Activated T-helper 2 cell treated with anti-CD3 and anti-CD28 coated beads, Interferon-gamma antibody, Interleukin-2, Interleukin-4, amounts not matched to agents 10 μg/mL and 5 μg/mL and 100 μg/mL, durations not matched to agents 14 hours and 24 hours and 36 hours (primary cell): Measurements from ENCODE around the gene HMCN2. TPM values are rescaled to one million over a fixed set of nuclear protein-coding genes. Genes with fewer than 3 reads are reported as not detected.

Experiments
- DNase-seq: peaks from one replicate; pipeline ENCODE4 v3.0.0; 2021; ENCODE audit warnings: low spot score
- H3K27ac Mint-ChIP-seq: one replicate; pipeline ENCODE4 v1.8.0; 2021; ENCODE audit warnings: mixed read lengths
- H3K27me3 Mint-ChIP-seq: one replicate; pipeline ENCODE4 v1.8.0; 2021; ENCODE audit warnings: low read depth, mixed read lengths
- H3K36me3 Mint-ChIP-seq: one replicate; pipeline ENCODE4 v1.8.0; 2021; ENCODE audit warnings: low read depth, mixed read lengths
- H3K4me1 Mint-ChIP-seq: one replicate; pipeline ENCODE4 v1.8.0; 2021; ENCODE audit warnings: low read depth, mixed read lengths
- H3K4me3 Mint-ChIP-seq: one replicate; pipeline ENCODE4 v1.8.0; 2021; ENCODE audit warnings: low read depth, mild to moderate bottlenecking, moderate library complexity, mixed read lengths
- H3K9me3 Mint-ChIP-seq: one replicate; pipeline ENCODE4 v1.8.0; 2021; ENCODE audit warnings: mixed read lengths
- intact Hi-C: fragments of 100-400 bp; cut with micrococcal nuclease; formaldehyde crosslinking; loops from one replicate; pipeline ENCODE4 v1.15.1; 2023
- total RNA-seq: library from RNA; stranded (reverse); gene quantifications from 2 replicates; pipeline ENCODE4 v1.2.3, GENCODE V29; 2022

HMCN2 gene
- total RNA-seq, 1 donor from 2014 or later = not detected

DNA sequence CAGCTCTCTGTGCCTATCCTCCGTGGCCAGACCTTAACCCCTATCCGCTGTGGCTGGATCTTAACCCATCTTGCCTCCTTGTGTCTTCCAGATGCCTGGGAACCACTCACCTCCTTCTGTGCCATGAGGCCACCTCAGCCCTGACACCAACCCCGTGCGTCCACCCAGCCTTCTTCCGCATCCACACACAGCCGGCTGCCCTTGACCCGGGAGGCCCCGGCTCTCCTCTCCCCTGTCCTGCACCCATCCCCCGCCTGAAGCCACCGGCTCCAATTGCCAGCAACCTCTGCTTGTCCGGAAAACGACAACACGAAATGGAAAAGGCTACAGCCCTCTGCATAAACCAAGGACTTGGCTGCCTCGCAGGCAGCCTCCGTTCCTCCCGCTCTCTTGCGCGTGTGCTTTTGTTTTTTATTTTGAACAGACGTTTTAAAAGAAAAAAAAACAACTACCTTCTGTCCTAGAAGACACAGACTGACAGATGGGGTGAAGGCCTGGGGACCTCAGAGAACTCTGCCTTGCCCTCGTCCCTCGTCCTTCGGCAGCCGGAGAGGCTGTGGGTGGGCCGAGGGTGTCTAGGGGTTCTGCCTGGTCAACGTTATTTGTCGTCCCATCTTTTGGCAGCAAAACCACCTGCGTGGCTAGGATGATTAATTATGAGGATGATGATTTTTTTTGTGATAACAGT, 32.5 kb upstream of the HMCN2 start:
- H3K27ac Mint-ChIP-seq = no peak overlapping the region
- intact Hi-C loops = no loop called here
- DNase-seq = no peak

DNA sequence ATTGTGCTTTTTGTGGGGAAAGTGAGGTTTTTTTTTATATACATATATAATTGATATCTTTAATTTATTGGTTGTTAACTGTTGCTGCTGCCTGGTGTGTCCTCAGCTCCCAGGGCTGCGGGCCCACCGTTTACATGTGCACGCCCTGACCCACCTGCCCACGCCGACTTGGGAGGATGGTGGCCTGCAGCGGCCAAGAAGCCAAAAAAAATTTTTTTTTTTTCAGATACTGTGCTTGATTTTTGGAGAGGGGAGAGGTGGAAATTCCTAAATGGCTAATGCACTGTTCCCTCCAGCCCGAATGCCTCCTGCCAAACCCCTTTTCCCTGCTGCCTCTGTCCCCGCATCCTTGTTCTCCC, 32.0 kb upstream of the HMCN2 start:
- H3K27me3 Mint-ChIP-seq = no peaks in the 10 kb centered on the region
- no peak for DNase-seq
- H3K27ac Mint-ChIP-seq = no peak overlapping the region
- H3K9me3 Mint-ChIP-seq = no peaks in the 10 kb centered on the region
- no peaks in the 10 kb centered on the region for H3K36me3 Mint-ChIP-seq
- H3K4me3 Mint-ChIP-seq = no peak overlapping the region
- peaks cover 4% of the 10 kb centered on the region for H3K4me1 Mint-ChIP-seq
- intact Hi-C loops = no loop called here

More for the DNA sequence above, 32.5 kb upstream of the HMCN2 start:
- H3K4me3 Mint-ChIP-seq = no peak overlapping the region
- H3K4me1 Mint-ChIP-seq = peaks cover 4% of the 10 kb centered on the region
- H3K27me3 Mint-ChIP-seq = no peaks in the 10 kb centered on the region
- H3K36me3 Mint-ChIP-seq = no peaks in the 10 kb centered on the region
- no peaks in the 10 kb centered on the region for H3K9me3 Mint-ChIP-seq

DNA sequence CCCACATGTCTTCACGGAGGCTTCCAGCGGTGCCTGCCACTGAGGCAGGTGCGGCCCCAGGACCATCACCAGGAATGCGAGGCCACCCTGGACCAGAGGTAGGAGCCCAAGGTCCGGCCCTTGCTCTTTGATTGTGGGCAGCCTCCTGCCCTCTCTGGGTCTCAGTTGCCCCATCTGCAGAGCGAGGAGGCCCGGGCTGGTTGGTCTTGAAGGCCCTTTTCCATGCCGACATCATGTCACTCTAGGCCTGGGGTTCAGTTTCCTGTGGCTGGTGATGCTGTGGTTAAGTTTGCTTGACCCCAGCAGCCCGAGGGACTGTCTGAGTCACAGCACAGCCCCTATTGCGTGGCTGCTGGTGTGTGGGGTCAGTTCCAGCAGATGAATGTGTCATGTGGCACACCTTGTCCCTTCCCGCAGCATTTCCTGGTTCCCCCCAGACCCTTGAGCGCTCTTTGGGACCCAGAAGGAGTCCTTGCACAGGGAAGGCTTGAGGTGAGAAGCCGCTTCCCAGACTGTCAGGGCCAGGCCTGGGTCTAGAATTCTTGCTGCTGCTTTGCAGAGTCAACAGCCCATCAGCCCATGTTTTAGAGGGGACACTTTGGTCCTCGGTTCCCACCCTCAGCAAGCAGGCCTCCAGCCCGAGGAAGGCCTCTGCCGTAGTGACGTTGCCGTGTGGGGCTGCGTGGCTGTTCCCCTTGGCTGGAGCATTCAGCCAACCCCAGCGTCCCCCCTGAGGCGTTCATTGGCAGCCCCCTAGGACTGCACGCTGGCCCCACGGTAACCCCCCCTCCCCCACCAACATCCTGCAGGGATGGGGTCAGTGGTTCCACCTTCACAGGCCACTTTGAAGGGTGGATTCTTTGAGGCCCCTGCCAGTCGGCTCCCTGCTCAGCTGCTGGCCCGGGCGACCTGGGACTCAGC, 31.0 kb upstream of the HMCN2 start:
- intact Hi-C loops = loop anchor here (5.0 kb wide), 1 partner anchor 107 kb away; no protein-coding TSS in a partner anchor
- Mint-ChIP-seq H3K4me1 (peaks cover 7% of the 10 kb centered on the region), H3K9me3 (no peaks in the 10 kb centered on the region), H3K27me3 (peaks cover 2% of the 10 kb centered on the region), H3K36me3 (no peaks in the 10 kb centered on the region), H3K4me3 (no peak overlapping the region), H3K27ac (no peak overlapping the region)
- no peak for DNase-seq

DNA sequence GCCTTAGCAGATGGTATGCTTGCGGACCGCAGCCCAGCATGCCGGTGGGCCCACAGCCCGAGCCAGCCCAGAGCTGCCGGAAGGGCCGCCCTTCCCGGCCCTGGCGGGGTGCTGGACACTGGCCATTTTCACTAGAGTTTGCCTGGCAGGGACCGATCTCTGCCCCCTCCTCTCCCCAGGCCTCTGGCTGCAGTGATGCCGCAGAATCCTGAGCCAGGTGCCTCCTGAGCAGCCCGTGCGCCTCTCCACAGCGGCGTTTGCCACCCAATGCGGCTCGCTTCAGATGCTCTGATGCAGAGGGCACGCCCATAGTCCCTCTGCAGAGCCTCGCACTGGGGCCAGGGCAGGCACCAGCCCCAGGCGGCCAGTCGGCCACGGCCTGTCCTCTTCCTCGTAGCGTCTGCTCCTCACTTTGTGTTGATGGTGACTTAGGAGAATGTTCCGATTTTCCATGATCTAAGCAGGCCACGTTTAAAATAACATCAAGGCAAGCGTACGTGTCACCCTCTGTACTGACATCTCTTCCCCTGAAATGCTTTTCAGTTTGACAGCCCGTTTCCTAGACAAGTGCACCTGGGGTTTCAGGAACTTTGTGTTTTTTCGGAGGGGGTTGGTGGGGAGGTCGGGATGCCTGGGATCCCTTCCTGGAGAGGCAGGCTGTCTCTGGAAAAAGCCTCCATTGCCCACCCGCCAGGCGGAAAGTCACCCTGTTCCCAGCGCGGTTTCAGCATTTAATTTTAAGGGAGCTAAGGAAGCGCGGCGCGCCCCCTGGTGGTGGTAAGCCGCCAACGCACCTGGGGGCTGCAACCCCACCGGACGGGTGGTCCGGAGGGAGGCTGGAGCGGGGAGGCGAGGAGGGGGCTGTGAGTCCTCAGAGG, 29.8 kb upstream of the HMCN2 start:
- H3K27me3 Mint-ChIP-seq = peaks cover 2% of the 10 kb centered on the region
- H3K27ac Mint-ChIP-seq = no peak overlapping the region
- no peaks in the 10 kb centered on the region for H3K9me3 Mint-ChIP-seq
- H3K36me3 Mint-ChIP-seq = no peaks in the 10 kb centered on the region
- peak; percentile 49 for DNase-seq
- intact Hi-C loops = loop anchor here (1.0 to 5.0 kb wide), 2 partner anchors 108 to 128 kb away; no protein-coding TSS in a partner anchor
- H3K4me1 Mint-ChIP-seq = peaks cover 19% of the 10 kb centered on the region
- H3K4me3 Mint-ChIP-seq = no peak overlapping the region

DNA sequence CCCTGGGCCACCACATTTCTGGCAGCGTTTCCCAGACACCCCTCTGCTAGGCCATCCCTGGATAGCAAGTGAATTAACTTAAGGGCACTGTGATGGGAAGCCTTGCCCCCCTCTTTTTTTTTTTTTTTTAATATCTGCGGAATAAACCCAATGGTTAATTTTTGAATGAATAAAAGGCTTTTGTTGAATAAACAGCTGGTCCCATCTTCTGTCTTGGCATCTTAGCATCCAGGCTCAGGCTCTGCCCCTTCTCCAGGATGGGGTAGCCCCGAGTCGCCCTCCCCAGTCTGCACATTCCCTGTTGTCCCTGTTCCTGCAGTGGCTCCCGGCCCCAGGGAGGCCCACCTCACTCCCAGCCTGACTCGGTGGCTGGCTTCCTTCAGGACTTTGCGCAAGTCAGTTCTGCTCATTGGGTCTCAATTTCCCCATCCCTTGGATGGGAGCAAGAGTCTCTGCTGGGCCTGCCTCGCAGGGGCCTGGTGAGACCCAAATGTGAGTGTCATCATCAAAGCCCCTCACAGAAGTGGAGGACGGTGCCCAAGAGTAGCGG, 29.0 kb upstream of the HMCN2 start:
- Mint-ChIP-seq H3K36me3 (no peaks in the 10 kb centered on the region), H3K4me3 (no peak overlapping the region), H3K9me3 (no peaks in the 10 kb centered on the region), H3K27me3 (peaks cover 2% of the 10 kb centered on the region), H3K27ac (no peak overlapping the region), H3K4me1 (peaks cover 22% of the 10 kb centered on the region)
- DNase-seq = no peak
- intact Hi-C loops = loop anchor here (1.0 to 5.0 kb wide), 2 partner anchors 109 to 129 kb away; no protein-coding TSS in a partner anchor

DNA sequence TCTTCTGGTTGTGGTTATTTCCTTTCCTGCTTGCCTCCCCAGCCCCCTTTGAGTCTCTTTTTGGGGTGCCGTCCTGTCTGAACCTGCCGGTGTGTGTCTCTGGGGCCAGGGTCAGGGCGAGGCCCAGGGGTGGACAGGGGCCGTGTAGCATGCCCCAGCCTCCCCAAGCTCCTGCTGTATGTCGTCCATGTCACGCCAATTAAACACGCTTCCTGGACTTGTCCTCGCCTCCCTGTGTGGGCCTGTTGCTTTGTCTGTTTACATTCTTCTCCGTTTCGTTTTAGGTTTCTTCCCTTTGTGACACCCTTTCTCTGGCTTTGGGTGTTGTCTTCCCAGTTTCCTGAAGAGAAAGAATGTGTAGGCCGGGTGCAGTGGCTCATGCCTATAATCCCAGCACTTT, 28.5 kb upstream of the HMCN2 start:
- Mint-ChIP-seq H3K36me3 (no peaks in the 10 kb centered on the region), H3K4me3 (no peak overlapping the region), H3K27me3 (peaks cover 2% of the 10 kb centered on the region), H3K27ac (no peak overlapping the region), H3K9me3 (no peaks in the 10 kb centered on the region), H3K4me1 (peaks cover 22% of the 10 kb centered on the region)
- intact Hi-C loops = loop anchor here (5.0 kb wide), 1 partner anchor 110 kb away; no protein-coding TSS in a partner anchor
- DNase-seq = no peak

DNA sequence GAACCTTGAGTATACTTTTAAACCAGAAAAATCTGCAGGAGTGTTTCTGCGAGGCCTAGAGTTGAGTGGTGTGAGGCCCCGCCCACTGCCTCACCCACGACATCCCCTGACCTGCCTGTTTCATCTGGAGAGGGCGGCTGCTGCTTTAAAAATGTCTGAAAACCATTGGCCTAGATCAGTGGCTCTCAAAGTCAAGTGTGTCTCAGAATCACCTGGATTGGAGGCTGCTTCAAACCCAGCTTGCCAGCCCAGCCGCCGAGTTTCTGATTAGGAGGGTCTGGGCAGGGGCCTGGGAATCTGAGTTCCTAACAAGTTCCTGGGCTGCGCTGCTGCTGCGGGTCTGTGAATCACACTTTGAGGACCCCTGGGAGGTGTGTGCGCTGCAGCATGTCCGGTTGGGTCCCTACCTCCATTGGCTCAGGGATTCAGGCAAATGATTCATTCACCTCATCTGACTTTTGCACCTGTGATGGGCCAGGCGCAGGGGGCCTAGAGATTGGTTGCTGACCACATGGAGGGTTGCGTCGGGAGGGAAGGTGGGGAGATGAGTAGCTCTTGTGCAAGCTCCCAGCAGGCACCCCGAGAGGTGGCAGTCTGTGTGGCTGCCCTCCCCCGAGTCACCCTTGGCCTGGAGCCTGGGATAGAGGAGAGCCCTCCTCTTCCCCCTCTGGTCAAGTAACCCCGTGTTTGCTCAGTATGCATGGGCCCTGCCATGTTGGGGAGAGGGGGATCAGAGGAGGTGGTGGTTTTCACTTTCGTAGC, 27.6 kb upstream of the HMCN2 start:
- Mint-ChIP-seq H3K27me3 (peaks cover 2% of the 10 kb centered on the region), H3K27ac (no peak overlapping the region), H3K9me3 (no peaks in the 10 kb centered on the region), H3K4me1 (peaks cover 26% of the 10 kb centered on the region), H3K4me3 (no peak overlapping the region), H3K36me3 (no peaks in the 10 kb centered on the region)
- DNase-seq = no peak
- intact Hi-C loops = loop anchor here (5.0 kb wide), 1 partner anchor 111 kb away; no protein-coding TSS in a partner anchor

DNA sequence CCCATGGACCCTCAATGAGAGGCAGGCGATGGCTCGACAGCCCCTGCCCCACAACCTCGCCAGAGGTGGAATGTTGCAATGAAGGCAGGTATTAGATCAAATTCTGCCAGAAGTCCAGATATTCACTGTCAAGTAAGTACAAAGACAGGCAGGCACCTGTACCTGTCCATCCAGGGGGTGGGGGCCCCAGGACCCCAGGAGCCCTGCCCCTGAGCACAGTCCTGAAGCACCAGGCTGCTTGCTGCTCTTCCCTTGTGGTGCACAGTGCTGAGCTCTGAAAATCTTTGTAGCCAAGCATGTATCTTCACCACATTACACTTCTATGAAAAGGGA, 26.2 kb upstream of the HMCN2 start:
- Mint-ChIP-seq H3K27me3 (peaks cover 2% of the 10 kb centered on the region), H3K4me3 (no peak overlapping the region), H3K27ac (no peak overlapping the region), H3K9me3 (no peaks in the 10 kb centered on the region), H3K4me1 (peaks cover 28% of the 10 kb centered on the region), H3K36me3 (no peaks in the 10 kb centered on the region)
- intact Hi-C loops = loop anchor here (5.0 kb wide), 1 partner anchor 112 kb away; no protein-coding TSS in a partner anchor
- no peak for DNase-seq

DNA sequence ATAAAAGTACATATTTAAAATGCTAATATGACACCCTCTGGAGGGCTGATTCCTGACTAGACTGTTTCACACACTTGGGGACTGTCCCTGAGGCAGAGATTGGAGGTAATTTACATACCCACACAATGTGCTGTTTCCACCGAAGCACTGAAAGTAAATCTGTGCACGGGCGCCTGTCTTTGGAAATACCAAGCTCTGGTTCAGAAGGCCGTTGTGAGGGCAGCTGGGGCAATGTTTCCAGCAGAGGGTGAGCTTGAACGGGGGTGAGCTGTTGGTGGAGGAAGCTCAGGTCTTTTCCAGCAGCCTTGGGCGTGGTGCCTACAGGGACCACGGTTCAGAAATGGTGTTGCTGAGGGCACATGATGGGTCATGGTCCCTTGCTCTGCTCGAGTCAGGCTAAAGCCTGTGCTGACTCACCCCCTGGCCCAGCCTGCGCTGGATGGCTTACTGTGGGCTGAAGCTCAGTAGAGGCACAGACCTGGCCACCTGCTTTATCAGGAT, 25.8 kb upstream of the HMCN2 start:
- peaks cover 2% of the 10 kb centered on the region for H3K27me3 Mint-ChIP-seq
- DNase-seq = no peak
- H3K27ac Mint-ChIP-seq = peak overlapping the region; percentile 26
- intact Hi-C loops = loop anchor here (2.0 to 5.0 kb wide), 2 partner anchors 112 to 355 kb away; no protein-coding TSS in a partner anchor
- no peaks in the 10 kb centered on the region for H3K9me3 Mint-ChIP-seq
- H3K36me3 Mint-ChIP-seq = no peaks in the 10 kb centered on the region
- peaks cover 28% of the 10 kb centered on the region for H3K4me1 Mint-ChIP-seq
- H3K4me3 Mint-ChIP-seq = no peak overlapping the region

DNA sequence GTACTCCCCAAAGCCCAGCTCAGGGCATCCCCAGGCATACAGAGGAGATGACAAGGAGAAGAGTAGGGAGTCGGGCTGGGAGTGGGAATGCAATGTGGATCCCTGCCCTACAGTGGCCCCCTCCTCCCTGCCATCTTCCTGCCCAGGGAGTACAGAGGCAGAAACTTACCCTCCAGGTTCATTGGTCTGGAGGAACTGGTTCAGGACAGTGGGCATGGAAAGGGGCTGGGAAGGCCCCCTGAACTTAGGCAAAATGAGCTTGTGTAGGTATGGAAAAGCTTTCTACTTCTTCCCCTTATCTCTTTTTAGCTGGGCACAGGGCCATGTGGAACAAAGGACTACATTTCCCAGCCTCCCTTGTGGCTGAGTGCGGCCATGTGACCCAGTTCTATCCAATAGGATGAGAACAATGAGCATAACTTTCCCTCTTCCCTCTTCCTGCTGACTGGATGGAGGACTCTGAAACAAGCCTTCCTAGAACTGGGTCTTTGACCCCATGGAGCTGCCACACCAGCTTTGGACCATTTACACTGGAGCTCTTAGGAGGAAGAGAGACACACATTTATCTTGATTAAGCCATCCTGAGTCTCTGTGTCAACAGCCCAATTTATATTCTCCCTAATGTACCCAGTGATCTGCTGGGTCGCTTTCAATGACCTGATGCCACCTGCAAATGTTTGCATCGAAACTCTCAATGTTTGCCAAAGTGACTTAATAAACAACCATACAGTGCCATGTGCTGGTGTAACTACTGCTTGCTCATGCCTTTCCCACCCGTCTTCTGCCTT, 25.0 kb upstream of the HMCN2 start:
- Mint-ChIP-seq H3K36me3 (no peaks in the 10 kb centered on the region), H3K4me1 (peaks cover 28% of the 10 kb centered on the region), H3K27me3 (peaks cover 2% of the 10 kb centered on the region), H3K4me3 (no peak overlapping the region), H3K27ac (no peak overlapping the region), H3K9me3 (no peaks in the 10 kb centered on the region)
- no peak for DNase-seq
- intact Hi-C loops = loop anchor here (2.0 kb wide), 1 partner anchor 356 kb away; no protein-coding TSS in a partner anchor

DNA sequence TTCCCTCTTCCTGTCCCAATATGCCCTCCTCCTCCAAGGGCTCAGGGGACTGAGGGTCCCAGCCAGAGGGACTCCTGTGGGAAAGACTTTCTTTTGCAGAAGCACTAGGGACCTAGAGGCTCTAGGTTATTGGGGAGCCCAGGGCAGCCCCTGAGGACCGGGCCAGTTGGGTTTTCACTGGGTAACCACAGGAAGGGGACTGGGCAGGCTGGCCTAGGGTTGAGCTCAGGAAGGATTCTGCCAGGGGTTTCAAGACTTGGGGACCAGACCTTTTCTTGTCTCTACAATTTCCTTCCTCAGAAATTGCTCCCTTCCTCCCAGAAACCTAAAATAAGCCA, 24.4 kb upstream of the HMCN2 start:
- Mint-ChIP-seq H3K36me3 (no peaks in the 10 kb centered on the region), H3K4me3 (no peak overlapping the region), H3K27me3 (peaks cover 2% of the 10 kb centered on the region), H3K9me3 (no peaks in the 10 kb centered on the region), H3K27ac (no peak overlapping the region), H3K4me1 (peaks cover 24% of the 10 kb centered on the region)
- intact Hi-C loops = loop anchor here (2.0 kb wide), 1 partner anchor 356 kb away; no protein-coding TSS in a partner anchor
- no peak for DNase-seq
